ENCODE data around the gene TCF4. TPM values are rescaled to one million over a fixed set of nuclear protein-coding genes. Genes with fewer than 3 reads are reported as not detected.

Gene TCF4
- total and polyA plus RNA-seq, 2 experiments from 2014 or later = 77.7 to 89.2 TPM

DNA sequence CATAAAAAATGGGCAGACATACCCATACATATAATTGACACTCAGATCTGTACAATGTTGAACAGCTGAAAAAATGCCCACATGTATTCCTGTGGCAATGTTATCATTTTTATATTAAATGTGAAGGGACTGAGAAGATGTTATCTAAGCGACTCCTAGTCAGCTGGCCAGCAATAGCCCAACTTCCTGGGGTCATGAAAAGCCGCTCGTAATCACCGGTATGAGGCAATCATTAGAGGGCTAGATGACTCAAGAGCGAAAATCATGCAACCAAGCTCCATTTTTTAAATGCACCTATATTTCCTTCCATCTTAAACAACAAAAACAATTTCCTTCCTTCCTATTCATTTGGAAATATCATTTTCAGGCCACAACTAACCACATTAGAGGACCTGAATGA is 354.1 kb downstream of the TCF4 start (continued):
- TF ChIP-seq, protein P1, sequence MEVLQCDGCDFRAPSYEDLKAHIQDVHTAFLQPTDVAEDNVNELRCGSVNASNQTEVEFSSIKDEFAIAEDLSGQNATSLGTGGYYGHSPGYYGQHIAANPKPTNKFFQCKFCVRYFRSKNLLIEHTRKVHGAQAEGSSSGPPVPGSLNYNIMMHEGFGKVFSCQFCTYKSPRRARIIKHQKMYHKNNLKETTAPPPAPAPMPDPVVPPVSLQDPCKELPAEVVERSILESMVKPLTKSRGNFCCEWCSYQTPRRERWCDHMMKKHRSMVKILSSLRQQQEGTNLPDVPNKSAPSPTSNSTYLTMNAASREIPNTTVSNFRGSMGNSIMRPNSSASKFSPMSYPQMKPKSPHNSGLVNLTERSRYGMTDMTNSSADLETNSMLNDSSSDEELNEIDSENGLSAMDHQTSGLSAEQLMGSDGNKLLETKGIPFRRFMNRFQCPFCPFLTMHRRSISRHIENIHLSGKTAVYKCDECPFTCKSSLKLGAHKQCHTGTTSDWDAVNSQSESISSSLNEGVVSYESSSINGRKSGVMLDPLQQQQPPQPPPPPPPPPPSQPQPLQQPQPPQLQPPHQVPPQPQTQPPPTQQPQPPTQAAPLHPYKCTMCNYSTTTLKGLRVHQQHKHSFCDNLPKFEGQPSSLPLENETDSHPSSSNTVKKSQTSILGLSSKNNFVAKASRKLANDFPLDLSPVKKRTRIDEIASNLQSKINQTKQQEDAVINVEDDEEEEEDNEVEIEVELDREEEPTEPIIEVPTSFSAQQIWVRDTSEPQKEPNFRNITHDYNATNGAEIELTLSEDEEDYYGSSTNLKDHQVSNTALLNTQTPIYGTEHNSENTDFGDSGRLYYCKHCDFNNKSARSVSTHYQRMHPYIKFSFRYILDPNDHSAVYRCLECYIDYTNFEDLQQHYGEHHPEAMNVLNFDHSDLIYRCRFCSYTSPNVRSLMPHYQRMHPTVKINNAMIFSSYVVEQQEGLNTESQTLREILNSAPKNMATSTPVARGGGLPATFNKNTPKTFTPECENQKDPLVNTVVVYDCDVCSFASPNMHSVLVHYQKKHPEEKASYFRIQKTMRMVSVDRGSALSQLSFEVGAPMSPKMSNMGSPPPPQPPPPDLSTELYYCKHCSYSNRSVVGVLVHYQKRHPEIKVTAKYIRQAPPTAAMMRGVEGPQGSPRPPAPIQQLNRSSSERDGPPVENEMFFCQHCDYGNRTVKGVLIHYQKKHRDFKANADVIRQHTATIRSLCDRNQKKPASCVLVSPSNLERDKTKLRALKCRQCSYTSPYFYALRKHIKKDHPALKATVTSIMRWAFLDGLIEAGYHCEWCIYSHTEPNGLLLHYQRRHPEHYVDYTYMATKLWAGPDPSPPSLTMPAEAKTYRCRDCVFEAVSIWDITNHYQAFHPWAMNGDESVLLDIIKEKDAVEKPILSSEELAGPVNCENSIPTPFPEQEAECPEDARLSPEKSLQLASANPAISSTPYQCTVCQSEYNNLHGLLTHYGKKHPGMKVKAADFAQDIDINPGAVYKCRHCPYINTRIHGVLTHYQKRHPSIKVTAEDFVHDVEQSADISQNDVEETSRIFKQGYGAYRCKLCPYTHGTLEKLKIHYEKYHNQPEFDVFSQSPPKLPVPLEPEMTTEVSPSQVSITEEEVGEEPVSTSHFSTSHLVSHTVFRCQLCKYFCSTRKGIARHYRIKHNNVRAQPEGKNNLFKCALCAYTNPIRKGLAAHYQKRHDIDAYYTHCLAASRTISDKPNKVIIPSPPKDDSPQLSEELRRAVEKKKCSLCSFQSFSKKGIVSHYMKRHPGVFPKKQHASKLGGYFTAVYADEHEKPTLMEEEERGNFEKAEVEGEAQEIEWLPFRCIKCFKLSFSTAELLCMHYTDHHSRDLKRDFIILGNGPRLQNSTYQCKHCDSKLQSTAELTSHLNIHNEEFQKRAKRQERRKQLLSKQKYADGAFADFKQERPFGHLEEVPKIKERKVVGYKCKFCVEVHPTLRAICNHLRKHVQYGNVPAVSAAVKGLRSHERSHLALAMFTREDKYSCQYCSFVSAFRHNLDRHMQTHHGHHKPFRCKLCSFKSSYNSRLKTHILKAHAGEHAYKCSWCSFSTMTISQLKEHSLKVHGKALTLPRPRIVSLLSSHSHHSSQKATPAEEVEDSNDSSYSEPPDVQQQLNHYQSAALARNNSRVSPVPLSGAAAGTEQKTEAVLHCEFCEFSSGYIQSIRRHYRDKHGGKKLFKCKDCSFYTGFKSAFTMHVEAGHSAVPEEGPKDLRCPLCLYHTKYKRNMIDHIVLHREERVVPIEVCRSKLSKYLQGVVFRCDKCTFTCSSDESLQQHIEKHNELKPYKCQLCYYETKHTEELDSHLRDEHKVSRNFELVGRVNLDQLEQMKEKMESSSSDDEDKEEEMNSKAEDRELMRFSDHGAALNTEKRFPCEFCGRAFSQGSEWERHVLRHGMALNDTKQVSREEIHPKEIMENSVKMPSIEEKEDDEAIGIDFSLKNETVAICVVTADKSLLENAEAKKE (CRISPR knock-in tag; IDR thresholded peaks at IDR 0.05) = no peak

DNA sequence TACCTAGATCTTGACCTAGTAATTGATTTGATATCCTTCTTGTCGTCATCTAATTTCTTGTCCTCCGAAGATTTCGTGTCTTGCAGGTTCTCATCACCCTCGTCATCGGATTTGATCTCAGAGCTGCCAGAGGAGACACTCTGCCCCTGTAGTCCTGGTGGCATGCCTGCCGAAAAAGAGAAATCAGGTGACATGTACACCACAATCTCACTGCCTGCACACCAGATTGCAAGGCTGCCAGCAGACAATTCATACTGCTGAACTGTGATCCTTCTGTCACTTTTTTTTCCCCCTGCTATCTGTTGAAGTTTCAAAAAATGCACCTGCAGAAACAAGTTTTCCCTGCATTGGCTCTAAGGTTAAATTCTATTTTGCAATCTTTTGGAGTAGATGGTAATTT is 355.5 kb downstream of the TCF4 start:
- ATAC-seq (no peak), DNase-seq (ENCODE audit: low spot score) (no peak)
- Mint-ChIP-seq H3K4me3 (no peak overlapping the region), H3K9me3 (no peaks in the 10 kb centered on the region), H3K27me3 (ENCODE audit: insufficient read depth, low read depth, poor library complexity) (peaks cover 3% of the 10 kb centered on the region), H3K36me3 (ENCODE audit: low read depth) (peaks cover 63% of the 10 kb centered on the region), H3K27ac (no peak overlapping the region), H3K4me1 (peaks cover 16% of the 10 kb centered on the region)
- Histone ChIP-seq H3F3A (replicated peaks; ENCODE audit: low read depth) (no peaks in the 10 kb centered on the region), H3K4me1 (ENCODE audit: insufficient read depth) (peaks cover 8% of the 10 kb centered on the region), H3K9me2 (ENCODE audit: insufficient read depth) (no peaks in the 10 kb centered on the region), H3K4me2 (no peak overlapping the region), H3K36me3 (ENCODE audit: insufficient read depth) (peaks cover 18% of the 10 kb centered on the region), H3K79me2 (replicated peaks; ENCODE audit: insufficient read depth) (no peaks in the 10 kb centered on the region; the same call in 1 of the 2 replicates), H3K27me3 (ENCODE audit: insufficient read depth) (no peaks in the 10 kb centered on the region), H3K4me3 (no peak overlapping the region), H4K20me1 (replicated peaks; ENCODE audit: insufficient read depth) (no peaks in the 10 kb centered on the region; the same call in 1 of the 2 replicates), H2AFZ (no peak overlapping the region), H3K27ac (ENCODE audit: low read depth) (no peak overlapping the region)
- TF ChIP-seq JUNB (IDR thresholded peaks at IDR 0.05; ENCODE audit: unreplicated experiment) (no peak), EZH2 (IDR thresholded peaks at IDR 0.05; ENCODE audit: low read depth, unreplicated experiment) (no peak), EZH2phosphoT487 (IDR thresholded peaks at IDR 0.05; ENCODE audit: unreplicated experiment) (no peak), POLR2AphosphoS5 (IDR thresholded peaks at IDR 0.05; ENCODE audit: low read depth) (no peak), ZNF331 (CRISPR knock-in tag; IDR thresholded peaks at IDR 0.05; ENCODE audit: low read depth) (no peak), NANOG (IDR thresholded peaks at IDR 0.05; ENCODE audit: borderline replicate concordance) (no peak), ZNF114 (CRISPR knock-in tag; IDR thresholded peaks at IDR 0.05) (no peak)
- TF ChIP-seq, protein P2, sequence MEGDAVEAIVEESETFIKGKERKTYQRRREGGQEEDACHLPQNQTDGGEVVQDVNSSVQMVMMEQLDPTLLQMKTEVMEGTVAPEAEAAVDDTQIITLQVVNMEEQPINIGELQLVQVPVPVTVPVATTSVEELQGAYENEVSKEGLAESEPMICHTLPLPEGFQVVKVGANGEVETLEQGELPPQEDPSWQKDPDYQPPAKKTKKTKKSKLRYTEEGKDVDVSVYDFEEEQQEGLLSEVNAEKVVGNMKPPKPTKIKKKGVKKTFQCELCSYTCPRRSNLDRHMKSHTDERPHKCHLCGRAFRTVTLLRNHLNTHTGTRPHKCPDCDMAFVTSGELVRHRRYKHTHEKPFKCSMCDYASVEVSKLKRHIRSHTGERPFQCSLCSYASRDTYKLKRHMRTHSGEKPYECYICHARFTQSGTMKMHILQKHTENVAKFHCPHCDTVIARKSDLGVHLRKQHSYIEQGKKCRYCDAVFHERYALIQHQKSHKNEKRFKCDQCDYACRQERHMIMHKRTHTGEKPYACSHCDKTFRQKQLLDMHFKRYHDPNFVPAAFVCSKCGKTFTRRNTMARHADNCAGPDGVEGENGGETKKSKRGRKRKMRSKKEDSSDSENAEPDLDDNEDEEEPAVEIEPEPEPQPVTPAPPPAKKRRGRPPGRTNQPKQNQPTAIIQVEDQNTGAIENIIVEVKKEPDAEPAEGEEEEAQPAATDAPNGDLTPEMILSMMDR (conservative IDR thresholded peaks at IDR 0.05; ENCODE audit: low read depth in 2 of 2) = no peak
- TF ChIP-seq, protein P3, sequence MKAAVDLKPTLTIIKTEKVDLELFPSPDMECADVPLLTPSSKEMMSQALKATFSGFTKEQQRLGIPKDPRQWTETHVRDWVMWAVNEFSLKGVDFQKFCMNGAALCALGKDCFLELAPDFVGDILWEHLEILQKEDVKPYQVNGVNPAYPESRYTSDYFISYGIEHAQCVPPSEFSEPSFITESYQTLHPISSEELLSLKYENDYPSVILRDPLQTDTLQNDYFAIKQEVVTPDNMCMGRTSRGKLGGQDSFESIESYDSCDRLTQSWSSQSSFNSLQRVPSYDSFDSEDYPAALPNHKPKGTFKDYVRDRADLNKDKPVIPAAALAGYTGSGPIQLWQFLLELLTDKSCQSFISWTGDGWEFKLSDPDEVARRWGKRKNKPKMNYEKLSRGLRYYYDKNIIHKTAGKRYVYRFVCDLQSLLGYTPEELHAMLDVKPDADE (IDR thresholded peaks at IDR 0.05) = no peak
- TF ChIP-seq, protein P4, sequence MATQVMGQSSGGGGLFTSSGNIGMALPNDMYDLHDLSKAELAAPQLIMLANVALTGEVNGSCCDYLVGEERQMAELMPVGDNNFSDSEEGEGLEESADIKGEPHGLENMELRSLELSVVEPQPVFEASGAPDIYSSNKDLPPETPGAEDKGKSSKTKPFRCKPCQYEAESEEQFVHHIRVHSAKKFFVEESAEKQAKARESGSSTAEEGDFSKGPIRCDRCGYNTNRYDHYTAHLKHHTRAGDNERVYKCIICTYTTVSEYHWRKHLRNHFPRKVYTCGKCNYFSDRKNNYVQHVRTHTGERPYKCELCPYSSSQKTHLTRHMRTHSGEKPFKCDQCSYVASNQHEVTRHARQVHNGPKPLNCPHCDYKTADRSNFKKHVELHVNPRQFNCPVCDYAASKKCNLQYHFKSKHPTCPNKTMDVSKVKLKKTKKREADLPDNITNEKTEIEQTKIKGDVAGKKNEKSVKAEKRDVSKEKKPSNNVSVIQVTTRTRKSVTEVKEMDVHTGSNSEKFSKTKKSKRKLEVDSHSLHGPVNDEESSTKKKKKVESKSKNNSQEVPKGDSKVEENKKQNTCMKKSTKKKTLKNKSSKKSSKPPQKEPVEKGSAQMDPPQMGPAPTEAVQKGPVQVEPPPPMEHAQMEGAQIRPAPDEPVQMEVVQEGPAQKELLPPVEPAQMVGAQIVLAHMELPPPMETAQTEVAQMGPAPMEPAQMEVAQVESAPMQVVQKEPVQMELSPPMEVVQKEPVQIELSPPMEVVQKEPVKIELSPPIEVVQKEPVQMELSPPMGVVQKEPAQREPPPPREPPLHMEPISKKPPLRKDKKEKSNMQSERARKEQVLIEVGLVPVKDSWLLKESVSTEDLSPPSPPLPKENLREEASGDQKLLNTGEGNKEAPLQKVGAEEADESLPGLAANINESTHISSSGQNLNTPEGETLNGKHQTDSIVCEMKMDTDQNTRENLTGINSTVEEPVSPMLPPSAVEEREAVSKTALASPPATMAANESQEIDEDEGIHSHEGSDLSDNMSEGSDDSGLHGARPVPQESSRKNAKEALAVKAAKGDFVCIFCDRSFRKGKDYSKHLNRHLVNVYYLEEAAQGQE (IDR thresholded peaks at IDR 0.05; ENCODE audit: unreplicated experiment) = no peak

Data from GM23338 (cell line).